Frontal cortex (tissue), 4 donors: Measurements from ENCODE around the gene FCHSD2. TPM values are rescaled to one million over a fixed set of nuclear protein-coding genes. Genes with fewer than 3 reads are reported as not detected.
A peak's percentile ranks its signal among the peaks of the same experiment; 100 is the strongest.
"Not testable (repeated sequence)": the region's sequence is repeated elsewhere in the genome, so short reads cannot be mapped to it uniquely, and the experiment has no call there.

Experiments
- DNase-seq, 2 donors: peaks; one replicate each; pipeline ENCODE4 v3.0.0; 2012; ENCODE audit warnings: low spot score in 2 of 2
- FAIRE-seq: peaks from 2 replicates; lab custom pipeline; 2012; peaks lifted over from hg19 to GRCh38; lab: Jason Lieb, UNC
- total RNA-seq: library from RNA; depleted of rRNA; stranded (reverse); fragments of >200 nt; gene quantifications from one replicate; pipeline ENCODE4 v1.2.3, GENCODE V29; 2014
- donor health status: control.
- donor health status: control.
- donor health status: control.

Gene FCHSD2
- total RNA-seq, 1 donor from 2014 or later = 57.9 TPM

GRCh38 chr11:72833083-72833733 lies 308.9 kb downstream of the FCHSD2 start:
- FAIRE-seq = no peak
- DNase-seq = no peak

DNA sequence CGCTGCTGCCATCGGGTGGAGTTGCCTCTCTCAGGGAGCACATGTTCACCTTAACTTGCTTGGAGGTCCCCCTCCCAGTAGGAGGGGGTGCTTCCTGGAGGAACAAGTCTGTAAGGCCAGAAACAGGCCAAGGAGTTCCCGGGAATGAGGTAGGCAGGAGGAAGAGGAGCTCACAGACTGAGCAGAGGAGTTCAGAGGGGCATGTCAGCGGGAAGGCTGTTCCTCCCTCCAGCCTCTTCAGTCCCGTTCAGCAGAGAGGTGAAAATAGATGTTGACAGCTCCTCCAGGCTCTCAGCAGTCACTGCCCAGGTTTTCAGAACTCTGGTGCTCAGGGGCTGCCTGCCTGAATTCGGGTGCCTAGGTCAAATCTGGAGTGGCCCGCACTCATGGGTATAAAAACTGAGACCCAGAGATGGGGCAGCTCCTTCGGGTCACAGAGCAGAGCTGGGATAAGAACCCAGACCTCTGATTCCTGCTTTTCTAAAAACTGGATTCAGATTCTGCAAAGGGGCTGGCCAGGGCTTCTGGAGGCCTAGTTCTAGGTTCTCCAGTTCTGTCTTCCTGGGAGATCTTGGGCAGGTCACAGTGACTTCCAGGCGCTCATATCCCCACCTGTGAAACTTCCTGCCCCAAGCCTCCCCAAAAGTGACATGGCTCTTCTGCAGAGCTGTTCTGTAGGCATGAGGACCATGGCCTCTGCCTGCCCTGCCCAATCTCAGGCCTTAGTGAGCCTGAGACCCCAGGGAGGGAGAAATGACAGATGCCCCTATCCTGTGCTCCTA lies 309.6 kb downstream of the FCHSD2 start:
- no peak for DNase-seq
- no peak for FAIRE-seq

DNA sequence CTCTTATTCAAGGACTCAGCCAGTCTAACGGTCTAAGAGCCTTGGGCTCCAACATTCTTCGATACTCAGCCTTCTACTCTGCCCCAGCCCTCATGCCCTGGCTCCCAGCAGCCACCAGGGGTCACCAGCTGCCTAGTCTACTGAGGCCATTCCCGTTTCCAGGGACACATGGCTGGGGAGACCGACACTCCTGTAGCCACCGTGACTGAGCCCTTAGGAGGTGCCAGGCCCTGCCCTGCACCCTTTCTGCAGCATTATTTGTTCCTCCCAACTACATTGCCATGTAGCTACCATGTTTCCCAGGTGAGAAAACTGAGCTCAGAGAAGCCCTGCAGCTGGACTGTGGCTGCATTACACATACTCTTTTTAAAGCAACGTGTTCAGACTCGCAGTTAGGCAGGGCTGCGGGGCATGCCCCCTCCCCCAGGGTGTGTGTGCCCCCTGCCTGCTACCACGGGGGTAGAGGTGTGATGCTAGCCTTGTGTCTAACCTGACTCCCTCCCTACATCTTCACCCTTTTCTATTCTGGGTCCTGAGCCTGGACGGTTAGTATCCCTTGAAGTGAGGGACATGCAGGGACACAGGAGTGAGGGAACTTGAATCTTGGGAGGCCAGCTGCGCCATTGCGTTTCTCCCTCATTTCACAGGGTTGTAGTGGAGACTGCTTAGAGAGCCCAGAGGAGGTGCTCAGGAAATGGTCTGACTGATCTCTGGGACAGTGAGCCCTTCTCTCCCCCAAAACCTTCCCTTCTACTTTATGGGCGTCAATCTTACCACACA lies 310.4 kb downstream of the FCHSD2 start:
- no peak for FAIRE-seq
- DNase-seq = peak in 1 of 2 donors; percentile 79

DNA sequence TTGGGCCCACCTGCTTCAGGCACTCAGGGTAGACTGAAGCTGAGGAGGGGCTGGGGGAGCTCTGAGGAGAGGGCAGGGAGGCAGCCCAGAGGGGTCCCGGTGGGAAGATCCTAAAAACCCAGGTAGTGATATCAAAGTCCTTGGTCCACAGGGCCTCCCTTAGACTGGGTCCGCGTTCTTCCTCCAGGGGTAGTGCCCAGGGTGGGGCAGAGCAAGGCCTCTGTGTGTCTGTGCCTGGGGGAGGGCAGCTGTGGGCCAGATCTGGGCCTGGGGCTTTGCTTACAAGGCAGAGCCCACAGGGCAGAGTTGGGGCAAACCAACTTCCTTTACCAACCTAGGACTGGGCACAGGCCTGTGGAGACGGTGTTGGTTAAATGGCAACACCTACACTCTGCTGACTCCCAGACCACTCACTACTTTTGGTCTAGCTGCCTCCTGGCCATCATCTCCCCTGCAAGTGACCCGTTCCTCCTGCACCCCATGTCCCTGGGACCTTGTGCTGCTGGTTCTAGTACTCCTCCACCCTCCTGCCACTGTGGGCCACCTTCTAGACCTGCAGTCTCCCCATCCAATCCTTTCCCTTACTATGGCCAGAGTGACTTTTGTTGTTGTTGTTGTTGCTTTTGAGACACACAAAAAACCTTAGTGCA lies 312.1 kb downstream of the FCHSD2 start:
- FAIRE-seq = no peak

GRCh38 chr11:72829178-72829577 lies 312.9 kb downstream of the FCHSD2 start:
- no peak for DNase-seq
- FAIRE-seq = no peak

More for the DNA sequence above, 312.1 kb downstream of the FCHSD2 start:
- DNase-seq = no peak

GRCh38 chr11:72828692-72829101 lies 313.4 kb downstream of the FCHSD2 start:
- DNase-seq = no peak
- FAIRE-seq = no peak

DNA sequence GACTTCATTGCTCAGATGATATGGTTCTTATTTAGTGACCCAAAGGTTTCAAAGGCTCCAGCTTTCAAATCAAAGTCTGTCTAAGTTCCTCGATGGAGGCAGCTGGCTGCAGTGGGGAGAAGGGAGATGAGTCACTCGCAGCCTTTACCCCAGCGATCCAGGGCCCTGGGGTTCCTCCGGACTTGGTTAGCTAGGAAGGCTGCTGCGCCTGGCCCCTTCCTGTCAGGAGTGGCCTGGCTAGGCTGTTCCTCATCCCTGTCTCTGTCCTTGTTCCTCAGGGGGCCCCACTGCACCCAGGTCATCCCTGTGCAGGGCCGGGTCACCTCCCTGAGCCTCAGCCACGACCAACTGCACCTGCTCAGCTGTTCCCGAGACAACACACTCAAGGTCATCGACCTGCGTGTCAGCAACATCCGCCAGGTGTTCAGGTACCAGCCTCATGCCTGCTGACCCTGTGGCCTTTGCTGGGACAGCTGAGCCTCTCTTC lies 314.0 kb downstream of the FCHSD2 start:
- FAIRE-seq (no peak), DNase-seq (no peak)

- not testable (repeated sequence) for DNase-seq, FAIRE-seq
Measured at GRCh38 chr11:72827656-72828055, 314.5 kb downstream of the FCHSD2 start.

GRCh38 chr11:72826942-72827480 lies 315.1 kb downstream of the FCHSD2 start:
- DNase-seq (no peak), FAIRE-seq (no peak)

GRCh38 chr11:72826191-72826941 lies 315.8 kb downstream of the FCHSD2 start:
- FAIRE-seq = no peak
- no peak for DNase-seq

DNA sequence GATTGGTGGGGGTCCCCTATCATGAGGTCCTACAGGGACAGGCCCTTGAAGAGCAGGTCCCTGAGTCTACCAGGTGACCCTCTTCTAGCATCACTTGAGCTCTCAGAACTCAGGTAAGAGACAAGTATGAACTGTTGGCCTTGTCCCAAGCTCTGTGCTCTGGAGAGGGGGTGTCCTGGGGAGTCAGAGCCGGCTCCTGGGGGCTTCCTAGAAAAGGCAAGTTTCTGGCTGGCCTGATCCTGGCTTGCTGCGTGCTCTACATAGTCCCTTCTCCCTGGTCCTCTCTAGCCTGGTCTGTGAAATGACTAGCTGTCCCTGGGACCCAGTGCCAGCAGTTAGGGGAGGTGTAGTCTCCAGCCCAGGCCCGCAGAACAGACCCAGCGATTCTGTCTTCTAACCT lies 316.5 kb downstream of the FCHSD2 start:
- no peak for FAIRE-seq
- DNase-seq = no peak

DNA sequence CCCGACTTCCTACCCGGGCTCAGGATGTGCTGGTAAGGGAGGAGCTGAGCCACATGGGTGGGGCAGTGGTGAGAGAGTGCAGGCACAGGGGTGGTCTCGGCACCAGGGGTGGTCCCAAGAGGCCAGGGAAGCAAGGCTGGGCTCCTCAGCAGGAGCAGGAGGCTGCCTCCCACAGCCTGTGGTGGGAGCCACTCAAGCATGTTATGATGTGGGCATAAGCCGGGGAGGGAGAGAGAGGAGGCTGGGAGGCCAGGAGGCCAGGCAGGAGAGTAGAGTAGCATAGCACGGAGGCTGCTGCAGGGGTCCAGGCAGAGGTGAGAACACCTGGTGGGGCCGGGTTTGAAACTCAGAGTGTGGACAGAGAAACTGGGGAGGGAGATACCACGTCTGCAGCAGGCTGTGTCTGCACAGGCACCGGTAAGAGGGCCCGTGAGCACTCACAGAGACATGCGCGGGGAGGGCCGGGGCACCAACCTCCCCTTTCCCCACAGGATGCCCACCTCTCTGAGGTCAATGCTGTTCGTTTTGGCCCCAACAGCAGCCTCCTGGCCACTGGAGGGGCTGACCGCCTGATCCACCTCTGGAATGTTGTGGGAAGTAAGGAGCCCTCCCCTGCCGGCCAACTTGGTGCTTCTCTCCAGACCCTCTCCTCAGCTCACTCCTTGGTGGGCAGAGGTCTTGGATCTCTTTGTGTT lies 317.2 kb downstream of the FCHSD2 start:
- FAIRE-seq = no peak

DNA sequence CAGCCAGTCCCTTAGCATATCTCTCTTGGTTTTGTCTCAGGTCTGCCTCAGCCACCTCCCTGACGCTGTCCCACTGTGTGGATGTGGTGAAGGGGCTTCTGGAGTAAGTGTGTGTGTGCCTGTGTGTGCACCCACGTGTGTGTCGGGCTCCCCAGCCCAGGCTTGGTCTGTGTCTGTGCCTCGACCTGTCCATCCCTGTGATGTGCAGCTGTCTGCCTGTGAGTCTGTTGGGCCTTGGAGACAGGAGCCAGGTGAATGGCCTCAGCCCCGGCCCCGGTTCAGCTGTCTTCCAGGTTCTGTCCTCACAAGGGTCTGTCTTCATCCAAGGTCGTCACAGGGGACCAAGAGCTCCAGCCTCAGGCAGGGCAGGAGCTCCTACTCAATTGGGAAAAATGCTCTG lies 318.1 kb downstream of the FCHSD2 start:
- DNase-seq = no peak
- FAIRE-seq = no peak

More for the DNA sequence above, 317.2 kb downstream of the FCHSD2 start:
- no peak for DNase-seq

DNA sequence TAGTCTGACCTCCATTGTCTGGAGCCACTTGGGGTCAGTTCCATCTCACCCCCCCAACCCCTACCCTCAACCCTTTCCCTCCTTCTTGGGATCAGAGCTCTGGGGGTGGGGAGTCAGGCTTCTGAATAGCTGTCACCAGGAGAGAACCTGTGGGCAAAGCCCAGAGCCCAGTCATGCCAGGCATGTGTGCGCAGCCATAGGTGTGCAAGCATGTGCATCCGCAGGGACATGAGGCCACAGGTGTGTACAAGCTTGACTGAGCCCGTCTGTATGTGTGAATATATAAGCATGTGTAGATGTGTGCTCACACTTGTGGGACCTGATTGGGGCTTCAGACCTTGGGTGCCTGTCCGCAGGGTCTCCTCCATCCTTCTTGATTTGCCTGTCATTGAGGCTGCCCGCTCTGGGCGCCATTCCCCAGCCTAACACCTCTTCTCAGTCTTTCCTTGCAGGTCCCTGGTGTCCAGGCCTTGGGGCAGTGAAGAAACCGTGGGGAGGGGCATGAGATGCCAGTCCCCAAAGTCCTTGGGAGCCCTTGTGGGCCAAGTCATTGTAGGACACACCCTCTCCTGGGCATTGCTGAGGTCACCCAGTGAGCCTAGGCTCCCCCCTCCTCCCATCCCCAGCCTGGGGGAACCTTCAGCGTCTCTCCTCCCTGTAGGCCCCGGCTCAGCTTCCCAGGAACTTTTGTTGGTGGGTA lies 318.9 kb downstream of the FCHSD2 start:
- FAIRE-seq = no peak
- no peak for DNase-seq

DNA sequence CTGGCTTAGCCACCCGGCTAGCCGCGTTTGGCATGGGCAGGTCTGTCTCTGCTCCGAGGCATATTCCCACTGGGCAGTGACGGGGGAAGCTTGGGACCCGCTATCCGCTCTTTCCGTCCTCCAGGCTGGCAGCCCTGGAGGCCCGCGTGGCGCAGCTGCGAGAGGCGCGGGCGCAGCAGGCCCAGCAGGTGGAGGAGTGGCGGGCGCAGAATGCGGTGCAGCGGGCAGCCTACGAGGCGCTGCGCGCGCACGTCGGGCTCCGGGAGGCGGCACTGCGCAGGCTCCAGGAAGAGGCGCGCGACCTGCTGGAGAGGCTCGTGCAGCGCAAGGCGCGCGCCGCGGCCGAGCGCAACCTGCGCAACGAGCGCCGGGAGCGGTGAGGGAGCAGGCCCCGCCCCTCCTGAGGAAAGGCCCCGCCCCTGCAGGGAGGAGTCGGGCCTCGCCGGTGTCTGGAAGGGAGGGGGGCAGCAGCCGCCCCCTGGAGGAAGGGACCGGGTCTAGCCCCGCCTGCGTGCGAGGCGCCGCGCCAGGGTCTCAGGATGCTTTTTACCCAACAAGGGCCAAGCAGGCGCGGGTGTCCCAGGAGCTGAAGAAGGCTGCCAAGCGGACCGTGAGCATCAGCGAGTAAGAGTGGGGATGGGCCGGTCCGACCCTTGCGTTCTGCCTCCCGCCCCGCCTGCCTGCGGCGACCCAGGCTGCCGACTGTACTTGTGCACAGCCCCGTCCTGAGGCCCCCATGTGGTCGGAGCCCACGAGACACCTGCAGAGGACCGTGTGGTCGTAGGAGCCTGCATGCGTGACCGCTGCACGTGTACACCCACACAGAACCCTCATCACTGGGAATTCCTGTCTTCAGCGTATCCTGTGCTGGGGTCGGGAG lies 320.0 kb downstream of the FCHSD2 start:
- DNase-seq = peak; percentile 95 to 99
- FAIRE-seq = no peak

- DNase-seq = no peak
- FAIRE-seq = no peak
Measured at GRCh38 chr11:72821221-72821919, 320.7 kb downstream of the FCHSD2 start.
